A549 (cell line): ENCODE results near the gene ARHGAP25. TPM values are rescaled to one million over a fixed set of nuclear protein-coding genes. Genes with fewer than 3 reads are reported as not detected.

Source experiments
- ATAC-seq, 2 experiments: fragments of 200-7000 bp in 1 of 2; fragments of >200 bp in 1 of 2; cut with Nextera tagmentation in 1 of 2; cut with Tn5 transposase in 1 of 2; 3 replicates each; pipeline versions ENCODE4 v1.8.0 to v1.9.1; 2018 to 2020; ENCODE audit warnings: mild to moderate bottlenecking in 1 of 2, moderate library complexity in 1 of 2
- CTCF ChIA-PET: fragments of 300-600 bp; sonication (Branson Sonifier 250); formaldehyde crosslinking; extraction: SDS; loops from one replicate; lab custom pipeline; 2021; ENCODE audit warnings: antibody characterized with exemption, inconsistent platforms; lab: Yijun Ruan, JAX
- POLR2A ChIA-PET: fragments of 350-600 bp; formaldehyde crosslinking; extraction: SDS; loops from one replicate; lab custom pipeline; 2021; ENCODE audit warnings: antibody characterized with exemption, inconsistent platforms; lab: Yijun Ruan, JAX
- DNase-seq, 2 experiments: peaks; one replicate each; pipeline versions ENCODE4 v3.0.0 to v3.0.0-alpha.2; 2011 to 2016; ENCODE audit warnings: low read depth in 1 of 2, low spot score in 1 of 2
- FAIRE-seq: peaks from 2 replicates; lab custom pipeline; 2011; peaks lifted over from hg19 to GRCh38; lab: Jason Lieb, UNC
- H3K27ac ChIP-seq, 2 experiments: fragments of >200 bp; sonication (Bioruptor Twin); formaldehyde crosslinking; 3 replicates each; pipeline ENCODE4 v1.5.1; 2016 to 2017
- H3K4me1 ChIP-seq: fragments of >200 bp; sonication (Bioruptor Twin); formaldehyde crosslinking; 3 replicates; pipeline ENCODE4 v1.6.1; 2016
- H3K4me2 ChIP-seq: fragments of >200 bp; sonication (Bioruptor Twin); formaldehyde crosslinking; 3 replicates; pipeline ENCODE4 v1.6.1; 2016
- H3K4me3 ChIP-seq: fragments of >200 bp; sonication (Bioruptor Twin); formaldehyde crosslinking; 3 replicates; pipeline ENCODE4 v1.5.1; 2016
- H3K9me3 ChIP-seq: fragments of >200 bp; sonication (Bioruptor Twin); formaldehyde crosslinking; 3 replicates; pipeline ENCODE4 v1.6.1; 2016
- ATOH8 ChIP-seq: fragments of 250-450 bp; sonication (Bioruptor Pico); IDR thresholded peaks from 2 replicates; pipeline ENCODE4 v1.5.0; 2020; ENCODE audit warnings: low read depth, mild to moderate bottlenecking, moderate library complexity
- CEBPB ChIP-seq, 2 experiments: fragments of >200 bp in 1 of 2; sonication (Bioruptor Twin) in 1 of 2; formaldehyde crosslinking in 1 of 2; IDR thresholded peaks; 2 replicates each; pipeline ENCODE4 v1.6.1; 2012 to 2016
- CHD4 ChIP-seq: fragments of 200-600 bp; sonication (generic); IDR thresholded peaks from 2 replicates; pipeline ENCODE4 v1.6.1; 2016; ENCODE audit warnings: antibody characterized with exemption, mild to moderate bottlenecking, borderline replicate concordance
- E2F6 ChIP-seq: IDR thresholded peaks from 2 replicates; pipeline ENCODE4 v1.6.1; 2012; ENCODE audit warnings: low read depth, borderline replicate concordance
- EHMT2 ChIP-seq: fragments of 200-600 bp; sonication (generic); IDR thresholded peaks from 2 replicates; pipeline ENCODE4 v1.6.1; 2016; ENCODE audit warnings: antibody characterized with exemption, low read depth, mild to moderate bottlenecking, moderate library complexity
- ESRRA ChIP-seq: fragments of 150-350 bp; IDR thresholded peaks from 2 replicates; pipeline ENCODE4 v1.6.1; 2014; ENCODE audit warnings: mild to moderate bottlenecking, low read length, borderline replicate concordance
- FOSL2 ChIP-seq, 2 experiments: fragments of 450-650 bp in 1 of 2; fragments of >200 bp in 1 of 2; sonication (Bioruptor Twin) in 1 of 2; formaldehyde crosslinking; IDR thresholded peaks; 2 replicates each; pipeline versions ENCODE4 v1.5.0 to v1.6.1; 2016 to 2020; ENCODE audit warnings: mild to moderate bottlenecking in 1 of 2, moderate library complexity in 1 of 2
- FOXS1 ChIP-seq: fragments of 250-450 bp; sonication (Bioruptor Pico); IDR thresholded peaks from 2 replicates; pipeline ENCODE4 v1.5.0; 2020; ENCODE audit warnings: mild to moderate bottlenecking, moderate library complexity
- GATA3 ChIP-seq: IDR thresholded peaks from 2 replicates; pipeline ENCODE4 v1.6.1; 2012; ENCODE audit warnings: borderline replicate concordance
- HOXB5 ChIP-seq: fragments of 250-450 bp; sonication (Bioruptor Pico); IDR thresholded peaks from 2 replicates; pipeline ENCODE4 v1.5.0; 2020; ENCODE audit warnings: mild to moderate bottlenecking, moderate library complexity
- KDM1A ChIP-seq: fragments of 200-600 bp; sonication (generic); IDR thresholded peaks from 2 replicates; pipeline ENCODE4 v1.6.1; 2016; ENCODE audit warnings: low read depth, mild to moderate bottlenecking
- NFE2L2 ChIP-seq: fragments of 150-350 bp; conservative IDR thresholded peaks from 2 replicates; pipeline ENCODE4 v1.6.1; 2014; ENCODE audit warnings: low read length
- NPAS2 ChIP-seq: fragments of 250-450 bp; sonication (Bioruptor Pico); IDR thresholded peaks from 2 replicates; pipeline ENCODE4 v1.8.0; 2022; ENCODE audit warnings: mild to moderate bottlenecking, moderate library complexity, borderline replicate concordance
- NR3C1 ChIP-seq: fragments of >200 bp; sonication (Bioruptor Twin); formaldehyde crosslinking; IDR thresholded peaks from 3 replicates; pipeline ENCODE4 v1.6.1; 2017
- PBX3 ChIP-seq: IDR thresholded peaks from 2 replicates; pipeline ENCODE4 v1.6.1; 2012
- POLR2A ChIP-seq: IDR thresholded peaks from 2 replicates; pipeline ENCODE4 v1.6.1; 2012; ENCODE audit warnings: mild to moderate bottlenecking, low read length
- POLR2AphosphoS2 ChIP-seq: conservative IDR thresholded peaks from 2 replicates; pipeline ENCODE4 v1.6.1; 2012; ENCODE audit warnings: low read length, improper control_type of control experiment, inconsistent platforms
- RAD21 ChIP-seq, 2 experiments: fragments of >200 bp in 1 of 2; sonication (Bioruptor Twin) in 1 of 2; formaldehyde crosslinking in 1 of 2; IDR thresholded peaks in 1 of 2; conservative IDR thresholded peaks in 1 of 2; 2 replicates in 1 of 2; 3 replicates in 1 of 2; pipeline ENCODE4 v1.6.1; 2012 to 2018; ENCODE audit warnings: inconsistent platforms in 1 of 2
- RARB ChIP-seq: fragments of 250-450 bp; sonication (Bioruptor Pico); IDR thresholded peaks from 2 replicates; pipeline ENCODE4 v1.8.0; 2021; ENCODE audit warnings: mild to moderate bottlenecking, moderate library complexity
- RFX5 ChIP-seq: fragments of 450-650 bp; IDR thresholded peaks from 2 replicates; pipeline ENCODE4 v1.7.1; 2014; ENCODE audit warnings: antibody characterized with exemption, mild to moderate bottlenecking, moderate library complexity
- SMC3 ChIP-seq: fragments of >200 bp; sonication (Bioruptor Twin); formaldehyde crosslinking; IDR thresholded peaks from 3 replicates; pipeline ENCODE4 v1.6.1; 2018; ENCODE audit warnings: inconsistent platforms
- TFCP2L1 ChIP-seq: fragments of 250-450 bp; sonication (Bioruptor Pico); IDR thresholded peaks from 2 replicates; pipeline ENCODE4 v1.5.0; 2021; ENCODE audit warnings: mild to moderate bottlenecking
- ZC3H11A ChIP-seq: fragments of 450-650 bp; IDR thresholded peaks from 2 replicates; pipeline ENCODE4 v1.6.1; 2014; ENCODE audit warnings: antibody characterized with exemption, mild to moderate bottlenecking
- WGBS: methylation state at CpG from one replicate; pipeline ENCODE4 v1.1.6; 2017; ENCODE audit errors: missing lambda C conversion rate; 5-methylcytosine and 5-hydroxymethylcytosine counted together
- polyA plus RNA-seq, 4 experiments: library from polyadenylated mRNA; depleted of rRNA in 3 of 4; stranded (reverse); fragments of >200 nt; fragmentation: RNase III in 1 of 4; extraction: RNeasy Plus Mini Kit Qiagen cat#74134 plus additional on column Dnase treatment in 1 of 4; gene quantifications; 2 replicates in 3 of 4; 3 replicates in 1 of 4; pipeline ENCODE4 v1.2.3, GENCODE V29; 2011 to 2017
- TF ChIP-seq, protein P1 (sequence below): fragments of 450-650 bp; IDR thresholded peaks from 2 replicates; pipeline ENCODE4 v1.6.1; 2014; ENCODE audit warnings: antibody characterized with exemption
- TF ChIP-seq, protein P2 (sequence below): IDR thresholded peaks from 2 replicates; pipeline ENCODE4 v1.6.1; 2012

The ARHGAP25 gene
- polyA plus RNA-seq, 2 of the 4 experiments (the other 2 are of a cell fraction) = 0.50 to 2.4 TPM

DNA sequence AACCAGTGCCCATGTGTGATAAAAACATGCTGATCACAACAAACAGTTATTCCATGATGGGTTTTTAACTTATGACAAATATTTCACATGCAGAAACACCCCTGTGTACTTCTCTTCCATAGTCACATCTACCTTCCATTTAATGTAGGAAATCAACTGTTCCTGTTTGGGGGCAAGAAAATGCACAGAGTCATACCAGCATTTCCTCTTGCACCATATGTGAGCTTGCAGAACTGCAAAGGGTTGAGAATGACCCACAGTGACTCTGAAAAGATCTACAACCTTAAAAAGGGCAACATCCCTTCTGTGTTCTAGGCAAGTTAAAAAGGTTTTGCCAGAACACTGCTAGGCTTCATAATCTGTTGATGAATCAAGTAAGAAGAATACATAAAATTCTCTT lies 126.7 kb downstream of the ARHGAP25 start:
- Histone ChIP-seq H3K9me3 (no peaks in the 10 kb centered on the region), H3K4me3 (no peak overlapping the region), H3K4me1 (no peaks in the 10 kb centered on the region), H3K4me2 (no peak overlapping the region), H3K27ac (no peak overlapping the region)
- ChIA-PET POLR2A (no interaction called here), CTCF (interaction anchor here (1.3 to 2.5 kb wide), 2 partner anchors 9 to 65 kb away, joined by 3 to 7 read pairs; no protein-coding TSS in a partner anchor)
- no peak for FAIRE-seq
- TF ChIP-seq NR3C1 (no peak), NFE2L2 (no peak), ZC3H11A (no peak), GATA3 (no peak), ATOH8 (no peak), POLR2AphosphoS2 (no peak), PBX3 (no peak), RARB (CRISPR knock-in tag) (no peak), CEBPB (IDR thresholded peaks at IDR 0.05) (no peak), HOXB5 (no peak), EHMT2 (no peak), CHD4 (no peak), POLR2A (no peak), RFX5 (no peak)
- TF ChIP-seq, protein P1, sequence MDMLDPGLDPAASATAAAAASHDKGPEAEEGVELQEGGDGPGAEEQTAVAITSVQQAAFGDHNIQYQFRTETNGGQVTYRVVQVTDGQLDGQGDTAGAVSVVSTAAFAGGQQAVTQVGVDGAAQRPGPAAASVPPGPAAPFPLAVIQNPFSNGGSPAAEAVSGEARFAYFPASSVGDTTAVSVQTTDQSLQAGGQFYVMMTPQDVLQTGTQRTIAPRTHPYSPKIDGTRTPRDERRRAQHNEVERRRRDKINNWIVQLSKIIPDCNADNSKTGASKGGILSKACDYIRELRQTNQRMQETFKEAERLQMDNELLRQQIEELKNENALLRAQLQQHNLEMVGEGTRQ = no peak
- DNase-seq = no peak
- ATAC-seq = no peak

GRCh38 chr2:68862889-68863288 lies 128.3 kb downstream of the ARHGAP25 start:
- no peak overlapping the region for H3K4me2 ChIP-seq
- TF ChIP-seq FOXS1 (CRISPR knock-in tag) (no peak), E2F6 (no peak), FOSL2 (IDR thresholded peaks at IDR 0.05) (no peak), FOSL2 (CRISPR knock-in tag; IDR thresholded peaks at IDR 0.05) (no peak), POLR2A (no peak), KDM1A (no peak), NPAS2 (CRISPR knock-in tag) (no peak), SMC3 (no peak), RAD21 (conservative IDR thresholded peaks at IDR 0.05 in 1 of 2, IDR thresholded peaks at IDR 0.05 in 1 of 2) (no peak), ESRRA (no peak), TFCP2L1 (CRISPR knock-in tag) (no peak), RARB (CRISPR knock-in tag) (no peak)
- TF ChIP-seq, protein P2, sequence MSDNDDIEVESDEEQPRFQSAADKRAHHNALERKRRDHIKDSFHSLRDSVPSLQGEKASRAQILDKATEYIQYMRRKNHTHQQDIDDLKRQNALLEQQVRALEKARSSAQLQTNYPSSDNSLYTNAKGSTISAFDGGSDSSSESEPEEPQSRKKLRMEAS = no peak
- TF ChIP-seq, protein P1 = no peak
- 41% methylated on average over 7 of the region's 7 CpGs for WGBS
- no peaks in the 10 kb centered on the region for H3K4me1 ChIP-seq
- ChIA-PET CTCF (interaction anchor here (1.1 to 1.9 kb wide), 3 partner anchors 13 to 111 kb away, joined by 3 to 4 read pairs (median 4); no protein-coding TSS in a partner anchor), POLR2A (no interaction called here)
- no peak overlapping the region for H3K4me3 ChIP-seq
- DNase-seq (no peak), ATAC-seq (peak in 1 of 2 experiments; percentile 35; a peak in 1 of 6 replicates), FAIRE-seq (no peak)
- no peaks in the 10 kb centered on the region for H3K9me3 ChIP-seq
- H3K27ac ChIP-seq = no peak overlapping the region
